DOHH2 (cell line): ENCODE data around the gene ZNF565.
A peak's percentile ranks its signal among the peaks of the same experiment; 100 is the strongest.

Source experiments
- H3F3A ChIP-seq: fragments of 200-600 bp; sonication (generic), shearing (Covaris generic); 2 replicates; pipeline ENCODE4 v1.6.0; 2016; ENCODE audit warnings: antibody characterized with exemption, mild to moderate bottlenecking; ENCODE audit not compliant: control insufficient read depth, insufficient read depth
- H3K27ac ChIP-seq: fragments of 200-600 bp; sonication (generic); 2 replicates; pipeline ENCODE4 v1.5.1; 2014; ENCODE audit warnings: low read depth, mild to moderate bottlenecking, low read length, moderate library complexity
- H3K27me3 ChIP-seq: fragments of 200-600 bp; sonication (generic); 2 replicates; pipeline ENCODE4 v1.6.1; 2014; ENCODE audit warnings: mild to moderate bottlenecking, low read length, mixed read lengths; ENCODE audit not compliant: control insufficient read depth
- H3K36me3 ChIP-seq: fragments of 200-600 bp; sonication (generic); 2 replicates; pipeline ENCODE4 v1.6.1; 2014; ENCODE audit warnings: mild to moderate bottlenecking, low read length, moderate library complexity, mixed read lengths; ENCODE audit not compliant: control insufficient read depth
- H3K4me1 ChIP-seq: fragments of 200-600 bp; sonication (generic); 2 replicates; pipeline ENCODE4 v1.6.1; 2014; ENCODE audit warnings: mild to moderate bottlenecking, low read length, mixed read lengths; ENCODE audit not compliant: control insufficient read depth
- H3K4me2 ChIP-seq: fragments of 200-600 bp; sonication (generic); 2 replicates; pipeline ENCODE4 v1.6.0; 2014; ENCODE audit warnings: mild to moderate bottlenecking, low read length, moderate library complexity
- H3K4me3 ChIP-seq: fragments of 200-600 bp; sonication (generic); 2 replicates; pipeline ENCODE4 v1.5.1; 2014; ENCODE audit warnings: mild to moderate bottlenecking, low read length, mixed read lengths
- H3K79me2 ChIP-seq: fragments of 200-600 bp; sonication (generic); 2 replicates; pipeline ENCODE4 v1.6.1; 2014; ENCODE audit warnings: mild to moderate bottlenecking, low read length, mixed read lengths; ENCODE audit not compliant: control insufficient read depth
- H3K9me2 ChIP-seq: fragments of 200-600 bp; sonication (generic); replicated peaks from 2 replicates; pipeline ENCODE4 v1.6.1; 2014; ENCODE audit warnings: mild to moderate bottlenecking, low read length, mixed read lengths; ENCODE audit not compliant: control insufficient read depth
- H3K9me3 ChIP-seq: fragments of 200-600 bp; sonication (generic); 2 replicates; pipeline ENCODE4 v1.6.1; 2014; ENCODE audit warnings: antibody characterized with exemption, low read length, mixed read lengths; ENCODE audit not compliant: control insufficient read depth, insufficient read depth
- H4K20me1 ChIP-seq: fragments of 200-600 bp; sonication (generic); 2 replicates; pipeline ENCODE4 v1.6.0; 2014; ENCODE audit warnings: low read depth, mild to moderate bottlenecking, antibody characterized with exemption, low read length, moderate library complexity; ENCODE audit not compliant: control insufficient read depth, insufficient read depth
- EZH2phosphoT487 ChIP-seq: fragments of 200-600 bp; sonication (generic); IDR thresholded peaks from 2 replicates; pipeline ENCODE4 v1.6.1; 2017; ENCODE audit warnings: borderline replicate concordance, mild to moderate bottlenecking, antibody characterized with exemption, low read length, moderate library complexity, mixed read lengths
- TF ChIP-seq, protein P1 (sequence below): fragments of 200-600 bp; sonication (generic); IDR thresholded peaks from one replicate; pipeline ENCODE4 v1.5.1; 2014; ENCODE audit warnings: antibody characterized with exemption, mild to moderate bottlenecking, low read depth, low read length; ENCODE audit not compliant: poor library complexity, severe bottlenecking

Gene ZNF565

DNA sequence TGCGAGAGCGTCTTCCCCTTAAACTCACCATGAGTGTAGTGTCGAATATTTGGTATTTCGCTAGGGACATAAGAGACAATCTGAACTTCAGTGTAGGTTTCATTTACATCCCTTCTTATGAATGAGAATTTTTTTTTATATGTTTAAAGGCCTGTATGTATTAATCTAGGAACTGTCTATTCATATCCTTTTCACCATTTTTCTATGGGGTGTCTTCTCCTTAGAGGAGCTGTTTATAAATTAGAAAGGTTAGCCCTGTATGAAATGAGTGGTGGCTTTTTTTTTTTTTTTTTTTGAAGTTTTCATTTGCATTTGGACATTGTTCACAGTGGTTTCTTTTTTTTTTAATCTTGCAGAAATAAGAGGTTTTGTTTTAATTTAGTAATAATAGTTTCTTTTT, 8.0 kb upstream of the ZNF565 start:
- H3K79me2 ChIP-seq = peaks cover 97% of the 10 kb centered on the region
- TF ChIP-seq, protein P1, sequence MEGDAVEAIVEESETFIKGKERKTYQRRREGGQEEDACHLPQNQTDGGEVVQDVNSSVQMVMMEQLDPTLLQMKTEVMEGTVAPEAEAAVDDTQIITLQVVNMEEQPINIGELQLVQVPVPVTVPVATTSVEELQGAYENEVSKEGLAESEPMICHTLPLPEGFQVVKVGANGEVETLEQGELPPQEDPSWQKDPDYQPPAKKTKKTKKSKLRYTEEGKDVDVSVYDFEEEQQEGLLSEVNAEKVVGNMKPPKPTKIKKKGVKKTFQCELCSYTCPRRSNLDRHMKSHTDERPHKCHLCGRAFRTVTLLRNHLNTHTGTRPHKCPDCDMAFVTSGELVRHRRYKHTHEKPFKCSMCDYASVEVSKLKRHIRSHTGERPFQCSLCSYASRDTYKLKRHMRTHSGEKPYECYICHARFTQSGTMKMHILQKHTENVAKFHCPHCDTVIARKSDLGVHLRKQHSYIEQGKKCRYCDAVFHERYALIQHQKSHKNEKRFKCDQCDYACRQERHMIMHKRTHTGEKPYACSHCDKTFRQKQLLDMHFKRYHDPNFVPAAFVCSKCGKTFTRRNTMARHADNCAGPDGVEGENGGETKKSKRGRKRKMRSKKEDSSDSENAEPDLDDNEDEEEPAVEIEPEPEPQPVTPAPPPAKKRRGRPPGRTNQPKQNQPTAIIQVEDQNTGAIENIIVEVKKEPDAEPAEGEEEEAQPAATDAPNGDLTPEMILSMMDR = no peak
- no peak for TF ChIP-seq EZH2phosphoT487
- H3K4me1 ChIP-seq = peaks cover 20% of the 10 kb centered on the region
- H3K36me3 ChIP-seq = peaks cover 79% of the 10 kb centered on the region
- no peak overlapping the region for H3K4me3 ChIP-seq
- H3K4me2 ChIP-seq = no peak overlapping the region
- H3K27me3 ChIP-seq = no peaks in the 10 kb centered on the region
- H3K27ac ChIP-seq = no peak overlapping the region
- H3K9me3 ChIP-seq = no peaks in the 10 kb centered on the region
- peaks cover 9% of the 10 kb centered on the region; the same call in 1 of the 2 replicates for H3F3A ChIP-seq
- H3K9me2 ChIP-seq = no peaks in the 10 kb centered on the region
- H4K20me1 ChIP-seq = peaks cover 12% of the 10 kb centered on the region

DNA sequence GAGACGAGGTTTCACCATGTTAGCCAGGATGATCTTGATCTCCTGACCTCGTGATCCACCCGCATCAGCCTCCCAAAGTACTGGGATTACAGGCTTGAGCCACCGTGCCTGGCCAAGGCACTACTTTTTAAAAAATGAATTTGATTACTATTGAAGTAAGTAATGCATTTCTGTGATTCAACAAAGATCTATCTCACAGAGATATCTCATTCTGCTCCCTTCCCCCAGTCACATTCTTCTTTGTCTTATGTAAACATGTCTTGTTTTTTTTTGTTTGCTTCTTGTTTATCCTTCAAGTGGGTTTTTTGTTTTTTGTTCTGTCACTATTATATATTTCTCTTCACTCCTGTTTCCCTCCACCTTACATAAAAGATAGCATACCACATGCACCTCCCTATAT, 7.0 kb upstream of the ZNF565 start:
- TF ChIP-seq, protein P1 = no peak
- TF ChIP-seq EZH2phosphoT487 = no peak
- H3K36me3 ChIP-seq = peaks cover 80% of the 10 kb centered on the region
- H3K9me2 ChIP-seq = no peaks in the 10 kb centered on the region
- H3K79me2 ChIP-seq = peaks cover 99% of the 10 kb centered on the region
- peaks cover 9% of the 10 kb centered on the region; the same call in 1 of the 2 replicates for H3F3A ChIP-seq
- H3K27ac ChIP-seq = no peak overlapping the region
- no peak overlapping the region for H3K4me3 ChIP-seq
- H3K9me3 ChIP-seq = no peaks in the 10 kb centered on the region
- no peak overlapping the region for H3K4me2 ChIP-seq
- H3K4me1 ChIP-seq = peaks cover 28% of the 10 kb centered on the region
- no peaks in the 10 kb centered on the region for H3K27me3 ChIP-seq
- H4K20me1 ChIP-seq = peaks cover 18% of the 10 kb centered on the region

DNA sequence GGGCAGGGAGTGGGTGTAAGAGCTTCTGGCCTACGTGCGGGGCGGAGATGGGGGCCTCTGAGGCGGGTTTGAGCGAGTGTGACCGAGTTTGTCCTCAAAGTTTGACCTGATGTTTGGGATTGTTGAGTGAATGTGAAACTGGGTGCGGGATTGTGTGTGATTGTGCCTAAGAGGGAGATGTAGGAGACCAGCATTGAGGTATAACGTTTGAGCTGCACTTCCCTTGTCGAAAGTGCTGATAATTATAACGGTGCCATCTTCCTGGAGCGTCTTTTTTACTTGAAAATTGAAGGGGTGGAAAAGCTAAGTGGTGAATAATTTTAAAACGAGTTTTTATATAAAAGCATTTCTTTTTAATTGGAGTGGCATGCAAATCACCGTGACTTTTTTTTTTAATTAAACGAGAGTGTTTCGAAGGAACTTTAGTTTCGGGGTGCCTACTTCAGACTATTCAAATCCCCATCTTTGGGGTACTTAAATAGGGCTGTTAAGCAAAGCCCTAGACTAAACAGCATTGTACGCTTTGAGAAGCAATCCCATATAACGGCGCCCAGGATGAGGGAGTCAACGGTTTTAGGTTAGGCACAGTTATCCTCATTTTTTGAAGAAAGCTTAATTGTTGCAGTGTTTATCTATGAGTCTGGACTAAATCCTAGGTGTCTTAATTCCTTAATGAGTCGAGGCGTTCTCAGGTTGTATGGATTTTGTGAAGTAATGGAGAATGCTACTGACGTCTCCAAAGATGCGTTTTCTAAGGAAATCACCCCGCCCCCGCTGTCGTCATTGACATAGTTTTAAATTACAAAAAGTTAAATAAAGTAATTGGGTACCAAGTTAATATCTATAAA, 1.0 kb upstream of the ZNF565 start:
- H3K27me3 ChIP-seq = no peaks in the 10 kb centered on the region
- no peak for TF ChIP-seq EZH2phosphoT487
- TF ChIP-seq, protein P1 = no peak
- peak overlapping the region; percentile 98 for H3K4me3 ChIP-seq
- 0 out of 2 replicates have a peak, but pooled peaks cover 6% of the 10 kb centered on the region for H3F3A ChIP-seq
- peaks cover 8% of the 10 kb centered on the region; the same call in 1 of the 2 replicates for H4K20me1 ChIP-seq
- H3K36me3 ChIP-seq = peaks cover 34% of the 10 kb centered on the region
- no peaks in the 10 kb centered on the region for H3K9me2 ChIP-seq
- H3K79me2 ChIP-seq = peaks cover 67% of the 10 kb centered on the region
- no peaks in the 10 kb centered on the region for H3K9me3 ChIP-seq
- peak overlapping the region; percentile 100 for H3K4me2 ChIP-seq
- H3K4me1 ChIP-seq = peaks cover 22% of the 10 kb centered on the region
- H3K27ac ChIP-seq = peak overlapping the region; percentile 76
